ENCODE measurements around the gene GRIK3. TPM values are rescaled to one million over a fixed set of nuclear protein-coding genes. Genes with fewer than 3 reads are reported as not detected.

GRIK3 gene
- total and polyA plus RNA-seq, 2 experiments from 2014 or later = 0.09 TPM; not detected in 1

- no peak overlapping the region for H3K4me3 ChIP-seq
- H3K27ac ChIP-seq = no peak overlapping the region
- H3K9me3 ChIP-seq (ENCODE audit: low read depth) = no peaks in the 10 kb centered on the region
- no peaks in the 10 kb centered on the region for H3K36me3 ChIP-seq
- peaks cover 8% of the 10 kb centered on the region for H3K4me1 ChIP-seq (ENCODE audit: low read depth)
- no peaks in the 10 kb centered on the region for H3K27me3 ChIP-seq
- DNase-seq (ENCODE audit: low read depth in 1 of 2, low spot score in 1 of 2) = no peak
- TF ChIP-seq CTCF (IDR thresholded peaks at IDR 0.05; ENCODE audit: low read depth, low read length) = no peak
These were observed 81.3 kb downstream of the GRIK3 start for GRCh38 chr1:36953061-36953460.

- H3K4me1 ChIP-seq (ENCODE audit: low read depth) = peaks cover 8% of the 10 kb centered on the region
- no peaks in the 10 kb centered on the region for H3K9me3 ChIP-seq (ENCODE audit: low read depth)
- H3K27ac ChIP-seq = no peak overlapping the region
- no peaks in the 10 kb centered on the region for H3K27me3 ChIP-seq
- TF ChIP-seq CTCF (IDR thresholded peaks at IDR 0.05; ENCODE audit: low read depth, low read length) = no peak
- H3K4me3 ChIP-seq = no peak overlapping the region
- H3K36me3 ChIP-seq = no peaks in the 10 kb centered on the region
- no peak for DNase-seq (ENCODE audit: low read depth in 1 of 2, low spot score in 1 of 2)
These were observed 82.6 kb downstream of the GRIK3 start for GRCh38 chr1:36951761-36952160.

GRCh38 chr1:36951292-36951750 lies 83.0 kb downstream of the GRIK3 start:
- H3K27me3 ChIP-seq = no peaks in the 10 kb centered on the region
- TF ChIP-seq CTCF (IDR thresholded peaks at IDR 0.05; ENCODE audit: low read depth, low read length) = no peak
- no peaks in the 10 kb centered on the region for H3K36me3 ChIP-seq
- no peak for DNase-seq (ENCODE audit: low read depth in 1 of 2, low spot score in 1 of 2)
- H3K4me1 ChIP-seq (ENCODE audit: low read depth) = peaks cover 8% of the 10 kb centered on the region
- no peak overlapping the region for H3K27ac ChIP-seq
- H3K9me3 ChIP-seq (ENCODE audit: low read depth) = no peaks in the 10 kb centered on the region
- H3K4me3 ChIP-seq = no peak overlapping the region

GRCh38 chr1:36950604-36951291 lies 83.6 kb downstream of the GRIK3 start:
- no peaks in the 10 kb centered on the region for H3K36me3 ChIP-seq
- no peaks in the 10 kb centered on the region for H3K27me3 ChIP-seq
- H3K4me3 ChIP-seq = no peak overlapping the region
- peaks cover 8% of the 10 kb centered on the region for H3K4me1 ChIP-seq (ENCODE audit: low read depth)
- H3K27ac ChIP-seq = no peak overlapping the region
- no peak for TF ChIP-seq CTCF (IDR thresholded peaks at IDR 0.05; ENCODE audit: low read depth, low read length)
- DNase-seq (ENCODE audit: low read depth in 1 of 2, low spot score in 1 of 2) = no peak
- H3K9me3 ChIP-seq (ENCODE audit: low read depth) = no peaks in the 10 kb centered on the region

- DNase-seq (ENCODE audit: low read depth in 1 of 2, low spot score in 1 of 2) = no peak
- no peaks in the 10 kb centered on the region for H3K9me3 ChIP-seq (ENCODE audit: low read depth)
- H3K4me3 ChIP-seq = no peak overlapping the region
- TF ChIP-seq CTCF (IDR thresholded peaks at IDR 0.05; ENCODE audit: low read depth, low read length) = no peak
- H3K27ac ChIP-seq = no peak overlapping the region
- H3K4me1 ChIP-seq (ENCODE audit: low read depth) = peaks cover 8% of the 10 kb centered on the region
- H3K36me3 ChIP-seq = no peaks in the 10 kb centered on the region
- no peaks in the 10 kb centered on the region for H3K27me3 ChIP-seq
These were observed 85.7 kb downstream of the GRIK3 start for GRCh38 chr1:36948606-36949005.
